ENCODE data around the gene RASEF.
"Not testable (repeated sequence)": the region's sequence is repeated elsewhere in the genome, so short reads cannot be mapped to it uniquely, and the experiment has no call there.

The RASEF gene

DNA sequence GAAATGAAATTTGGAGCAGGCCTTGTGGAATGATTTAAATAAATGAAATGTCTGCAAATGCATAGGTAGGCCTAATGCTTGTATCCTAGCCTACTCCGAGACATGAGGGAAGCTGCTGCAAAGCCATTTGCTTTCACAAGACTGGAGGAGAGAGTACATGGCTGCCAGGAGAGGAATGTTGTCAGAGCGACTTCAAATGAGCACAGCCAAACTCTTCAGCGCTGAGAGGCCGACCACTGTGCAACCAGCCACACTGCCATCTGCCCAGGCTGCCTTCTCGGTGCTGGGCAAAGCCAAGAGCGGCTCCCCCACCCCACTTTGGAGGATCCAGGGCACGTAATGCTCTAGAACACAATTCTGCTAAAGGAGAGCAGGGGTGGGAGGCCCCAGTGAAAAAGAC lies 122.6 kb downstream of the RASEF start:
- no peaks in the 10 kb centered on the region for H3K36me3 ChIP-seq (replicated peaks; ENCODE audit: insufficient read depth, low read length)
- H3K27ac ChIP-seq (ENCODE audit: low read length) = no peak overlapping the region
- no peaks in the 10 kb centered on the region for H3K79me2 ChIP-seq (ENCODE audit: low read length)
- H3K9ac ChIP-seq (ENCODE audit: low read length) = no peak overlapping the region
- H3K4me2 ChIP-seq (ENCODE audit: low read depth, low read length) = no peak overlapping the region
- no peak overlapping the region for H3K4me3 ChIP-seq (ENCODE audit: low read length)
- no peaks in the 10 kb centered on the region for H3K4me1 ChIP-seq (ENCODE audit: low read length)
- H3F3A ChIP-seq (ENCODE audit: insufficient read depth, low read length) = no peaks in the 10 kb centered on the region
- H3K9me2 ChIP-seq (replicated peaks; ENCODE audit: insufficient read depth, low read length) = no peaks in the 10 kb centered on the region
- TF ChIP-seq EZH2 (optimal IDR thresholded peaks at IDR 0.05; ENCODE audit: low read depth, low read length) (no peak), EZH2phosphoT487 (IDR thresholded peaks at IDR 0.05; ENCODE audit: low read length) (no peak)
- TF ChIP-seq, protein P1, sequence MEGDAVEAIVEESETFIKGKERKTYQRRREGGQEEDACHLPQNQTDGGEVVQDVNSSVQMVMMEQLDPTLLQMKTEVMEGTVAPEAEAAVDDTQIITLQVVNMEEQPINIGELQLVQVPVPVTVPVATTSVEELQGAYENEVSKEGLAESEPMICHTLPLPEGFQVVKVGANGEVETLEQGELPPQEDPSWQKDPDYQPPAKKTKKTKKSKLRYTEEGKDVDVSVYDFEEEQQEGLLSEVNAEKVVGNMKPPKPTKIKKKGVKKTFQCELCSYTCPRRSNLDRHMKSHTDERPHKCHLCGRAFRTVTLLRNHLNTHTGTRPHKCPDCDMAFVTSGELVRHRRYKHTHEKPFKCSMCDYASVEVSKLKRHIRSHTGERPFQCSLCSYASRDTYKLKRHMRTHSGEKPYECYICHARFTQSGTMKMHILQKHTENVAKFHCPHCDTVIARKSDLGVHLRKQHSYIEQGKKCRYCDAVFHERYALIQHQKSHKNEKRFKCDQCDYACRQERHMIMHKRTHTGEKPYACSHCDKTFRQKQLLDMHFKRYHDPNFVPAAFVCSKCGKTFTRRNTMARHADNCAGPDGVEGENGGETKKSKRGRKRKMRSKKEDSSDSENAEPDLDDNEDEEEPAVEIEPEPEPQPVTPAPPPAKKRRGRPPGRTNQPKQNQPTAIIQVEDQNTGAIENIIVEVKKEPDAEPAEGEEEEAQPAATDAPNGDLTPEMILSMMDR (IDR thresholded peaks at IDR 0.05; ENCODE audit: low read length) = no peak
- no peaks in the 10 kb centered on the region for H4K20me1 ChIP-seq (ENCODE audit: insufficient read depth, low read length)
- H3K27me3 ChIP-seq (replicated peaks; ENCODE audit: insufficient read depth, low read length) = no peaks in the 10 kb centered on the region
- no peak overlapping the region for H2AFZ ChIP-seq (ENCODE audit: low read length)
- no peaks in the 10 kb centered on the region for H3K9me3 ChIP-seq (replicated peaks; ENCODE audit: insufficient read depth, low read length)
- DNase-seq = no peak

DNA sequence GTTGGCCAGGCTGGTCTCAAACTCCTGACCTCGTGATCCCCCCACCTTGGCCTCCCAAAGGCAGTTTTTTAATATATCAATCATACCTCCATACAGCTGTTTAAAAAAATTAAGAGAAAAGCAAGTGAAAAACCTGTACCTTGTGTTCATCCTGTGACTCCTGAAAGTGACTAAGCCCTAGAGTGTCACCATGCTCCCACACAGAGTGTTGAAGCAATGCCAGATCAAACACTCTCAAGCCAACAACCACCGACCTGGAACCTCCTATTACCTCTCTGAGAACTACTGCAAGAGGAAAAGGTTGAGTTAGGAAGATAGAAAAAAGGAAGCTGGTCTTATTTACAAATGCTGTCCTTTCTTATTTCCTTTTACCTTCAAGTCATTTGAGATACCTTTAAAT lies 123.5 kb downstream of the RASEF start:
- Histone ChIP-seq H3K27ac (ENCODE audit: low read length) (no peak overlapping the region), H3K9ac (ENCODE audit: low read length) (no peak overlapping the region), H3K9me3 (replicated peaks; ENCODE audit: insufficient read depth, low read length) (no peaks in the 10 kb centered on the region), H3K4me3 (ENCODE audit: low read length) (no peak overlapping the region), H3K79me2 (ENCODE audit: low read length) (no peaks in the 10 kb centered on the region), H3K9me2 (replicated peaks; ENCODE audit: insufficient read depth, low read length) (no peaks in the 10 kb centered on the region), H2AFZ (ENCODE audit: low read length) (no peak overlapping the region), H3K4me1 (ENCODE audit: low read length) (no peaks in the 10 kb centered on the region), H3K27me3 (replicated peaks; ENCODE audit: insufficient read depth, low read length) (no peaks in the 10 kb centered on the region), H3K36me3 (replicated peaks; ENCODE audit: insufficient read depth, low read length) (no peaks in the 10 kb centered on the region), H3K4me2 (ENCODE audit: low read depth, low read length) (no peak overlapping the region), H3F3A (ENCODE audit: insufficient read depth, low read length) (no peaks in the 10 kb centered on the region), H4K20me1 (ENCODE audit: insufficient read depth, low read length) (no peaks in the 10 kb centered on the region)
- TF ChIP-seq EZH2 (optimal IDR thresholded peaks at IDR 0.05; ENCODE audit: low read depth, low read length) (no peak), EZH2phosphoT487 (IDR thresholded peaks at IDR 0.05; ENCODE audit: low read length) (no peak)
- TF ChIP-seq, protein P1 (IDR thresholded peaks at IDR 0.05; ENCODE audit: low read length) = no peak
- no peak for DNase-seq

DNA sequence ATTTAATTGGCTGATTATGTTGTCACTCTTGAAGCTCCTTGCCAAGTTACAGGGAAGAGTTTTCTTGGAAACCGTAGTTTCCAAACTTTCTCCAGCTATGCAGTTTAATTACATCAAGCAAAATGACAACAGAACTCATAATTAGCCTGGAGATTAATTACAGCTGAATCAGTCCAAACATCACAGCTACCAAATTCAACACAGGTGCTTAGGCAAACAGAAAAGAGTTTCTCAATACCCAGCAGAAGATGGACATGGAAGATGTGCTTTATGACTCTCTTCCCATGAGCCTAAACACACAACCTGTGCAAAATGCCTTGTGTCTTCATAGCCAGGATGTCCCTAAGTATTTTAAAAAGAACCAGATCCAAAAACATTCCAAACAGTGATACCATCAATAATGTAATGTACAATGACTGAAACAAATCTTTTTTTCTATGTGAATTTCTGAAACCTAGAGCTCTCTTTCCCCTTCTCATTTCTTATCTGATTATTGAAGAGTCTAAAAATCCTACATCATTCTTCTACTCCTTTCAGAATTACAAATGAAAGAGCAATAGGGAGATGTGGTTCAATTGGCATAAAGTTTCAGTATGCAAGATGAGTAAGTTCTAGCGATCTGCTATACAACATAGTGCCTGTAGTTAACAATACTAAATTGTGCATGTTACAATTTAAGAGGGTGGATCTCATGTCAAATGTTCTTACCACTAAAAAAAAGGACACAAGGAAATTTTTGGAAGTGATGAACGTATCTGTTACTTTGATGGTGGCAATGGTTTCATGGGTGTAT lies 124.3 kb downstream of the RASEF start:
- TF ChIP-seq EZH2 (optimal IDR thresholded peaks at IDR 0.05; ENCODE audit: low read depth, low read length) (no peak), EZH2phosphoT487 (IDR thresholded peaks at IDR 0.05; ENCODE audit: low read length) (no peak)
- TF ChIP-seq, protein P1 (IDR thresholded peaks at IDR 0.05; ENCODE audit: low read length) = no peak
- Histone ChIP-seq H3K36me3 (replicated peaks; ENCODE audit: insufficient read depth, low read length) (no peaks in the 10 kb centered on the region), H3K9ac (ENCODE audit: low read length) (no peak overlapping the region), H3K4me3 (ENCODE audit: low read length) (no peak overlapping the region), H3K9me2 (replicated peaks; ENCODE audit: insufficient read depth, low read length) (no peaks in the 10 kb centered on the region), H3K79me2 (ENCODE audit: low read length) (no peaks in the 10 kb centered on the region), H3K4me2 (ENCODE audit: low read depth, low read length) (no peak overlapping the region), H3K27me3 (replicated peaks; ENCODE audit: insufficient read depth, low read length) (no peaks in the 10 kb centered on the region), H3F3A (ENCODE audit: insufficient read depth, low read length) (no peaks in the 10 kb centered on the region), H2AFZ (ENCODE audit: low read length) (no peak overlapping the region), H4K20me1 (ENCODE audit: insufficient read depth, low read length) (no peaks in the 10 kb centered on the region), H3K4me1 (ENCODE audit: low read length) (no peaks in the 10 kb centered on the region), H3K27ac (ENCODE audit: low read length) (no peak overlapping the region), H3K9me3 (replicated peaks; ENCODE audit: insufficient read depth, low read length) (no peaks in the 10 kb centered on the region)
- no peak for DNase-seq

DNA sequence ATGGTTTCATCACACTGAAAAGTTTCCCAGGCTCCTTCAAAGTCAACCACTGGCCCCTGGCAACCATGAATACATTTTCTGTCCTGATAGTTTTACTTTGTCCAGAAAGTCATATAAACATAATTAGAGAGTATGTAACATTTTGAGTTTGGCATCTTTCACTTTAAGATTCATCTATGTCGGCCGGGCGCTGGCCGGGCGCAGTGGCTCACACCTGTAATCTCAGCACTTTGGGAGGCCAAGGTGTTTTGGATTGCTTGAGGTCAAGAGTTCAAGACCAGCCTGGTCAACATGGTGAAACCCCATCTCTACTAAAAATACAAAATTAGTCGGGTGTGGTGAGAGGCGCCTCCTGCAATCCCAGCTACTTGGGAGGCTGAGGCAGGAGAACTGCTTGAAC lies 126.4 kb downstream of the RASEF start:
- not testable (repeated sequence) for H3K79me2 ChIP-seq (ENCODE audit: low read length); H3K9ac ChIP-seq (ENCODE audit: low read length); H3K27ac ChIP-seq (ENCODE audit: low read length); H3K4me1 ChIP-seq (ENCODE audit: low read length); H3K4me2 ChIP-seq (ENCODE audit: low read depth, low read length); H4K20me1 ChIP-seq (ENCODE audit: insufficient read depth, low read length); H3K36me3 ChIP-seq (replicated peaks; ENCODE audit: insufficient read depth, low read length); DNase-seq; H2AFZ ChIP-seq (ENCODE audit: low read length); H3K9me2 ChIP-seq (replicated peaks; ENCODE audit: insufficient read depth, low read length); H3K27me3 ChIP-seq (replicated peaks; ENCODE audit: insufficient read depth, low read length); H3K4me3 ChIP-seq (ENCODE audit: low read length); H3F3A ChIP-seq (ENCODE audit: insufficient read depth, low read length); H3K9me3 ChIP-seq (replicated peaks; ENCODE audit: insufficient read depth, low read length)
